Right atrium auricular region (tissue), 2 donors: Measurements from ENCODE around the gene GRM1. TPM values are rescaled to one million over a fixed set of nuclear protein-coding genes. Genes with fewer than 3 reads are reported as not detected.

Experiments used
- DNase-seq: peaks from one replicate; pipeline ENCODE4 v3.0.0-alpha.2; 2019; ENCODE audit warnings: low spot score
- H3K27ac ChIP-seq, 2 donors: fragments of 200-600 bp; sonication (generic); 1 replicate in 1 of 2; 2 replicates in 1 of 2; pipeline ENCODE4 v1.5.1; 2016 to 2019
- H3K27me3 ChIP-seq, 2 donors: fragments of 200-600 bp; sonication (generic); one replicate each; pipeline versions ENCODE4 v1.5.1 to v1.6.0; 2017 to 2019
- H3K36me3 ChIP-seq: fragments of 200-600 bp; sonication (generic); one replicate; pipeline ENCODE4 v1.5.1; 2016
- H3K4me1 ChIP-seq, 2 donors: fragments of 200-600 bp; sonication (generic); one replicate each; pipeline versions ENCODE4 v1.5.1 to v1.6.0; 2017 to 2019
- H3K4me3 ChIP-seq, 2 donors: fragments of 200-600 bp; sonication (generic); 1 replicate in 1 of 2; 2 replicates in 1 of 2; pipeline ENCODE4 v1.5.1; 2017 to 2019; ENCODE audit warnings: mild to moderate bottlenecking in 1 of 2, moderate library complexity in 1 of 2
- H3K9me3 ChIP-seq, 2 donors: fragments of 200-600 bp; sonication (generic); one replicate each; pipeline ENCODE4 v1.5.1; 2019
- CTCF ChIP-seq, 2 donors: fragments of 200-600 bp; sonication (generic); IDR thresholded peaks; one replicate each; pipeline ENCODE4 v1.5.1; 2019; ENCODE audit warnings: antibody characterized with exemption in 2 of 2
- total RNA-seq, 2 donors: library from RNA; depleted of rRNA; stranded (reverse); fragments of >200 nt; gene quantifications; one replicate each; pipeline ENCODE4 v1.1.0, GENCODE V29; 2016

Gene GRM1
- total RNA-seq = under 1 TPM; 0.07 to 0.08 TPM

GRCh38 chr6:146028851-146029572, at the start of gene GRM1:
Gene GRM1 (plus strand): TSS chr6:146029062. CDS start chr6:146029518, 456 bp downstream.
- DNase-seq = no peak
- Histone ChIP-seq H3K9me3 (no peaks in the 10 kb centered on the region), H3K4me3 (no peak within 1 kb of the TSS), H3K27me3 (peaks cover 3 to 16% of the 10 kb centered on the region in 2 donors), H3K4me1 (no peaks in the 10 kb centered on the region), H3K36me3 (no peaks in the 10 kb centered on the region), H3K27ac (no peak within 1 kb of the TSS)
- no peak for TF ChIP-seq CTCF (IDR thresholded peaks at IDR 0.05)

GRCh38 chr6:146009338-146009737, 19.5 kb upstream of the GRM1 start:
- no peak for TF ChIP-seq CTCF (IDR thresholded peaks at IDR 0.05)
- Histone ChIP-seq H3K27me3 (no peaks in the 10 kb centered on the region), H3K27ac (no peak overlapping the region), H3K4me1 (no peaks in the 10 kb centered on the region), H3K9me3 (peaks cover 0 to 9% of the 10 kb centered on the region in 2 donors), H3K36me3 (no peaks in the 10 kb centered on the region), H3K4me3 (no peak overlapping the region)
- DNase-seq = no peak

- Histone ChIP-seq H3K4me1 (no peaks in the 10 kb centered on the region), H3K4me3 (no peak overlapping the region), H3K9me3 (peaks cover 0 to 5% of the 10 kb centered on the region in 2 donors), H3K36me3 (no peaks in the 10 kb centered on the region), H3K27me3 (no peaks in the 10 kb centered on the region), H3K27ac (no peak overlapping the region)
- DNase-seq = no peak
- no peak for TF ChIP-seq CTCF (IDR thresholded peaks at IDR 0.05)
Observed at GRCh38 chr6:146014233-146014632, 14.6 kb upstream of the GRM1 start.

- H3K27me3 ChIP-seq = no peaks in the 10 kb centered on the region
- H3K36me3 ChIP-seq = no peaks in the 10 kb centered on the region
- no peak overlapping the region for H3K4me3 ChIP-seq
- DNase-seq = no peak
- no peaks in the 10 kb centered on the region for H3K4me1 ChIP-seq
- TF ChIP-seq CTCF (IDR thresholded peaks at IDR 0.05) = no peak
- no peak overlapping the region for H3K27ac ChIP-seq
- no peaks in the 10 kb centered on the region for H3K9me3 ChIP-seq
Observed at GRCh38 chr6:146017672-146018071, 11.2 kb upstream of the GRM1 start.

GRCh38 chr6:146026873-146027272, 2.0 kb upstream of the GRM1 start:
- Histone ChIP-seq H3K27ac (no peak overlapping the region), H3K27me3 (peaks cover 3 to 16% of the 10 kb centered on the region in 2 donors), H3K4me3 (no peak overlapping the region), H3K4me1 (no peaks in the 10 kb centered on the region), H3K9me3 (no peaks in the 10 kb centered on the region), H3K36me3 (no peaks in the 10 kb centered on the region)
- DNase-seq = no peak
- no peak for TF ChIP-seq CTCF (IDR thresholded peaks at IDR 0.05)
